HG02571 (cell line): ENCODE measurements around the gene NOSTRIN.
"Not testable (repeated sequence)": the region's sequence is repeated elsewhere in the genome, so short reads cannot be mapped to it uniquely, and the experiment has no call there.

Source experiments
- ATAC-seq: cut with Tn5 transposase; IDR thresholded peaks from one replicate; pipeline ENCODE4 v1.9.1; 2021; ENCODE audit warnings: mild to moderate bottlenecking, moderate library complexity; ENCODE audit not compliant: unreplicated experiment

NOSTRIN gene

GRCh38 chr2:168787782-168788376 lies 14.6 kb upstream of the NOSTRIN start:
- no peak for ATAC-seq

GRCh38 chr2:168789776-168790175 lies 12.7 kb upstream of the NOSTRIN start:
- ATAC-seq: no peak

GRCh38 chr2:168790226-168790902 lies 12.1 kb upstream of the NOSTRIN start:
- ATAC-seq: no peak

- not testable (repeated sequence) for ATAC-seq
Observed at GRCh38 chr2:168791140-168791539, 11.3 kb upstream of the NOSTRIN start.

- ATAC-seq: no peak
Observed at GRCh38 chr2:168793596-168793995, 8.8 kb upstream of the NOSTRIN start.

- no peak for ATAC-seq
Observed at GRCh38 chr2:168794968-168795367, 7.5 kb upstream of the NOSTRIN start.

GRCh38 chr2:168796090-168796577 lies 6.3 kb upstream of the NOSTRIN start:
- no peak for ATAC-seq

- ATAC-seq: no peak
Observed at GRCh38 chr2:168796583-168797285, 5.7 kb upstream of the NOSTRIN start.

GRCh38 chr2:168797286-168797655 lies 5.2 kb upstream of the NOSTRIN start:
- ATAC-seq: no peak

- no peak for ATAC-seq
Observed at GRCh38 chr2:168798076-168798887, 4.2 kb upstream of the NOSTRIN start.

- no peak for ATAC-seq
Observed at GRCh38 chr2:168798888-168799410, 3.5 kb upstream of the NOSTRIN start.

- no peak for ATAC-seq
Observed at GRCh38 chr2:168801471-168801870, 966 bp upstream of the NOSTRIN start.

GRCh38 chr2:168802859-168803725 lies 655 bp downstream of the NOSTRIN start:
- no peak for ATAC-seq

GRCh38 chr2:168804214-168804613 lies 1.8 kb downstream of the NOSTRIN start:
- ATAC-seq: no peak

GRCh38 chr2:168805615-168806014 lies 3.2 kb downstream of the NOSTRIN start:
- ATAC-seq: no peak

GRCh38 chr2:168809537-168809936 lies 7.1 kb downstream of the NOSTRIN start:
- ATAC-seq: no peak

GRCh38 chr2:168810235-168810634 lies 7.8 kb downstream of the NOSTRIN start:
- no peak for ATAC-seq

GRCh38 chr2:168811696-168812095 lies 9.3 kb downstream of the NOSTRIN start:
- ATAC-seq: no peak

GRCh38 chr2:168814046-168814445 lies 11.6 kb downstream of the NOSTRIN start:
- ATAC-seq: no peak
